Activated CD4-positive, alpha-beta T cell treated with anti-CD3 and anti-CD28 coated beads, Interleukin-2, amount 50 U/mL, for 24 hours (primary cell): ENCODE data around the gene RXRG.

Experiments
- DNase-seq, 2 donors: peaks; one replicate each; pipeline ENCODE4 v3.0.0-alpha.2; 2020; ENCODE audit warnings: low read depth in 1 of 2, low spot score in 1 of 2

Gene RXRG

DNA sequence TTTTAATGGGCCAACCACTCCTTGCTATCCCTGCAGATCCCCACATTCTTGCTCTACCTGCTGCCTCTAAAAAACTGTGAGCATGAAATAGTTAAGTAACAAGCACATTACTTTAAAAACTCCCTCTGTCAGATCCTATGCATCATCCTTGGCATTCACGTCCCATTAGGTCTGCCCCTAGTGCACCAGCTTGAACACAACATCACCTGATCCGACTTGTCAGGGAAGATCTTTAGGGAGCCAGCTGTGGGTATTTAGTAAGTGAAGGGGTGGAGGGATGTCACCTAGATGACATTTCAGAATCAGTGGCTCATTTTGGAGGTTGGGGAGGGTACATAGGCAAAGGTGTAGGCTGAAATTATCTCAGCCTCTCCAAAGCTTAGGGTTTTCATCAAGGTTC is 33.5 kb downstream of the RXRG start:
- DNase-seq: no peak

DNA sequence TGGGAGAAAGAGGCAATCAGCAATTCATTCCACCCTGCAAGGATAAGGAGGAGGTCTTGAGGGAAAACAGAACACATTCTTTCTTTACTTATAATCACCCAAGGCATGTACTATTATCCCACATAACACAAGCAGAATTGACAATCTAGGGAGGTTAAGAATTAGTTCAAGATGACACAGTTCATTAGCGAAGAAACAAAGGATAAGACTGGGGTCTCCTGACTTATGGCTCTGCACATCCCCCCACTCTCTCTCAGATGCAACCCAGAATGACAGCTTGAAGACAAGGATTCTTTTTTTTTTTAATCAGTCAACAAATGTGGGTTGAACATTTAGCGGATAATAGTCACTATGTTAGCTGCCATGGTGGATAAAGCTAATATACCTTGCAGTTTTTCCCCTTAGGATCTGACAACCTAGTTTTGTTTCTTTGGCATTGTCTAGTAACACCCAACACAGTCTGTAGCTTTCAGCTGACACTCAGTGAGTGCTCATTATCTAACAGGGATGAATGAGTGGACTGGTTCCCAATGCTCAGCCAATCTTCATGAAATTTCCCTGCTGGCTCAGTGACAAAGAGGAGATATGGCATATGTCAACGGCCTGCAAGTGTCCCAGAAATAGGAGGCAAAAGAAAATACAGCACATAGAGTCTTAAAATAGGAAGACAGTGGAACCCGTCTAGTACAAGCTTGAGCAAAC is 35.1 kb downstream of the RXRG start:
- DNase-seq: no peak

DNA sequence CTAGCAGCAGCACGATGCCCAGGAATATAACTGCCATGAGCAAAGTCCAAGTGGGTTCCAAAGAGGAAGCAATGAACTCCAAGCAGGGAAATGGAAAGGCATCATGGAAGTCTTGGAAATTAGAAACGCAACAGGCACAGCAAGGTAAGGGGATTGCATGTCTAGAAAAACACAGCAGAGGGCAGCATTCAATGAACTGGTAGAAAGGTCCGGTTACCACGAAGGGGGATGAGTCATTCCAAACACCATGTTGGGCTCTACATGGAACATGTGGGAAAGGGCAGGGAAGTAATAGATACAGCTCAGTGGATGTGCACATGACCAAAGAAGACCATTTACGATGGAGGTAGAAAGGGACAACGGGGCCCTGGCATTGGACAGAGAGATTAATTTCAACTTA is 36.4 kb downstream of the RXRG start:
- DNase-seq: no peak

DNA sequence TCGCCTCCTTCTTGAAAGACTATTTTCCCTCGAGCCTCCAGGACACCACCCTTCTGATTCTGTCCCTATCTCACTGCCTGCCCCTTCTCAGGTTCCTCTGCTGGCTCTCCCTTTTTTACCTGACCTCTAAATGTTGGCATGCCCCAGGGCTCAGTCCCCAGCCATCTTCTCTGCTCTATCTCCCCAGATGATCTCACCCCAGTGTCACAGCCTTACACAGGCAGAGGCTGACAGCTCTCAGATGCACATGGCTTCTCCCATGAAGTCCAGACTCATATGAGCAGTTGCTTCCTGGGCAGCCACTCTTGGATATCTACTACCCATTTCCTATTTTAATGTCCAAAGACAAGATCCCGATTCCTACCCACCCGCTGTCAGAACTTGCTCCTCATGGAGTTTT is 37.5 kb downstream of the RXRG start:
- DNase-seq: no peak

DNA sequence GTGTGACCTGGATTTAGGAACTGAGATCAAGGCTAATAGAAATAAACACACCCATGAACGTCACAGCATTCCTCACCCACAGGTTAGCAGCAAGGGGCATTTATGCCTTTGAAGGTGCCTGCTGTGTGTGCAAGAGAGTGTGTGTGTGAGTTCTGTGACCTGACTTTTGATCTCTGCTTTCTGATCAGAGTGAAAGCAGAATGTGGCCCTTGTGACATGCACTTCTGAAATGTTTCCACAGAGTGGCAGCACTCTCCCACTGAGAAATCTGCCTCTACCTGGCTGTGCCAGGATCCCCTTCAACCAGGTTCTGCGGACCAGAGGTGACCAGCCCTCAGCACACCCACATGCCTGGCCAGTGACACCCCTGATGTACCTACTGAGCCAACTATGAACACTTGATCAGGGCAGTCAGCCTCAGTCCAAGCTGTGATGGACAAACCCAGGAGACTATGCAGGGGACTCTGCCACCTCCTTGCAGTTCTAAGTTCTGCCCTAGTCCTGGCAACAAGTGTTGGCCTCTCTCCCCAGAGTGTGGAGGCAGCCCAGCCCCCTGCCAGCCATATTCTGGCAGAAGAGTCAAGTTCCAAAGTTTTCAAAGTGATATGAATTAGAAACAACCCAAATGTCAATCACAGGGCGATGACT is 41.0 kb downstream of the RXRG start:
- DNase-seq: peak in 1 of 2 donors; percentile 8

DNA sequence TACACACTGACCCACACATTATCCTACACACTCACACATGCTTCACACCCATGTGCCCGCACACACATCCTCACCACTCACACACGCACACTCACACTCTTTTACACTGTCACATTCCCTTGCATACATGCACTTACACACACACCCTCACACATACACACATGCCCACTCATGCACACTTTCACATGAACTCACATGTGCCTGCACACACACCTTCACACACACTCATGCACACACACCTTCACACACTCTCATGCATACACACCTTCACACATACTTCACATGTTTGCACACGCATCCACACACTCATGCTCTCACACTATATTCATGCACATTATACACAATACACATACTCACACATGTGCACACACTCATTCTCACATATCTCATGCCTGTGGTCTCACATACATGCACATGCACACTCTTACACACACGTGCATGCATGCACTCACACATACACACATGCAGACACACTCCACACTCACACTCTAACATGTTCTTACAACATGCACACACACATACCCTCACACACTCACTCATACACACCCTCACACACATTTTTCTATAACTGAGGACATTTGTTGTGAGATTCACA is 42.3 kb downstream of the RXRG start:
- DNase-seq: no peak

DNA sequence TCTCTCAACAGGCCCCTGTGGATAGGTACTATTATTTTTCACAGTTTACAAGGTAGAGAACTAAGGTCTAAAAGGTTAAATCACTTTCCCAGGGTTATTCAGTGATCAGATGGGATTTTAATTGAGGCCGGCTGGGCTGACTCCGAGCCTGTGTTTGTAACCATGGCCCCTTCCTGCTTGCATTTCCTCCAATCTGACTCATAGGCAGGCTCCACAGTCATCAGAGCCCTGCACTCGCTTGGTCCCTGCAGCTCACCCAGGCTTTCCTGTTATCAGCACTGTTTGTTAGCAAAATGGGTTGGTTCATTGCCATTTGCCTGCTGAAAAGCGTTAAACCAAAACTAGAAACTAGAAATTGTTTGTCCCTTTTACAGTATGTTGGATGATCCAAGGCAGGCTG is 47.0 kb downstream of the RXRG start:
- no peak for DNase-seq

DNA sequence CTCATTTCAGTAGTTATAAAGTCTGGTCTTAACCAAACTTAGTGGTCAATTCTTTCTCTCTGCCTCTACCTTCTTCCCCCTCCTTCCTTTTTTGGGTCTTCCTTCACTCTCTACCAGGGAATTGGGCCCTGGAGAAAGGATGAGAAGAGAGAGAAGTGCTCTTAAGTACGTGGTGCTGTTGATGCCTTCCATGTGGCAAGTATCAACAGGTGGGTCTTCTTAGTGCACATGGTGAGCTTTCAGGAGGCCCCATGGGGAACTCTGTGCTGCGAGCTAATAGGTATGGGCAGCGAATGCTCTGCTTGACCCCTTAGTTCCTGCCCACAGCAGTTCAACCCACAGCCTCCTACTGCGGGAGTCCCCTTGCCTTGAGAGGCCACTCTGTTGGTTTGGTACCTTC is 49.0 kb downstream of the RXRG start:
- DNase-seq: no peak

DNA sequence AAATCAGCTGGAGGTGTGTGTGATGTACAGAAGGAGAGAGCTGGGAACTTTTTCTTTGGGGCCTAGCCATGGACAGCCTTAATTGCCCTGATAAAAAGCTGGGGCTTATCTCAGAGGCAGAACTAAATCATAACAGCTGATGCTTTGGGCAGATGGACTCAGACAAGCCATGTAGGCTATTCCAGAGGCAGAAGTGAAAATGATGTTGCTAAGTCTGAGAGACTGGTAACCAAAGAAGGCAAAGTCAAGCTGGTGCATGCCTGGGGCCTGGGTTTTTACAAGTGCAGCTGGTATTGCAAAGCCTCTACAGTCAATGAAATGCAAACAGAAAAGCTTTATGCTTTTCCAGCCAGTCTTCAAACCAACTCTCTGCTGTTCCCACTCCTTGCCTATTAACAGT is 49.4 kb downstream of the RXRG start:
- no peak for DNase-seq

DNA sequence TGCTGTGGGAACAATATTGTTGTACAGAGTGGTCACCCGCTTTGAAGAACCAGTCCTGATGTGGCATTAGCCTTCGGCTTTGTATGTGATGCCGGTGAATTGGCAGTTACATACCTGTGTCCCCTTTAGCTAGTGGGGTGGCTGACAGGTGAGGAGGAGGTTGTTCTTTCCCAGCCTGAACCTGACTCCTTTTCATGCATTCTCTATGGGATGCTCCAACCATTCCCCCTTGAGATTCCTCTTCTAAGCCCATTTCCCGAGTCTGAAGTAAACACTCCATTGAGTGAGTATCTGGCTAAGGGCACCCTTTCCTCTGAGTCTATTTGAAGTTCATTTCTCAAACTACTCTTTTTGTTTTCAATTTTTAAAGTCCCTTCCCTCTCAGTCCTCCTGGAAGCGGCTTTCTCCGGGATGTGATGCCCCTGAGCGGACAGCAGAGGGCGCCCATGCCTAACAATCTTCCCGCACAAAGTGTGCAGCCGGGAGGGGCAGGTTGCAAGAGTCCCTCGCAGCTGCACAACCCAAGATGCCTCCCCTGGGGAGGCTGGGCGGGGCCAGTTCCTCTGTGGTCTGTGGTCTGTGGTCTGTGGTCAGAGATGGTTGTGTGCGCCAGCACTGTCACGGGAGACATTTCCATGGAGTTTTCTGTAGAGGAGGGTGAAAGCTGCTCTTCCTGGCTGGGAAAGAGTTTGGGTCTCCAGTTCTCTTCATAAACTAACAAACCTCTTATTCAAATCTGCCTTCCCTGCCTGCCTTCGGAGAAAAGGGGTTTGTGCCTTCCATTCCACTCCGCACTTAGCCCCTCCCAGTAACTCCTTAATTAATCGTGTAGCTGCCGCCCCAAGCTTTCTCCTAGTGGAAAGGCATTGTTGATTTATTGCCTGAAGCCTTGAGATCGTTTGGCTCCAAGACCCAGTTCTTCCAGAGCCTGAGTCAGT is 52.0 kb downstream of the RXRG start:
- DNase-seq: peak; percentile 65 to 82

DNA sequence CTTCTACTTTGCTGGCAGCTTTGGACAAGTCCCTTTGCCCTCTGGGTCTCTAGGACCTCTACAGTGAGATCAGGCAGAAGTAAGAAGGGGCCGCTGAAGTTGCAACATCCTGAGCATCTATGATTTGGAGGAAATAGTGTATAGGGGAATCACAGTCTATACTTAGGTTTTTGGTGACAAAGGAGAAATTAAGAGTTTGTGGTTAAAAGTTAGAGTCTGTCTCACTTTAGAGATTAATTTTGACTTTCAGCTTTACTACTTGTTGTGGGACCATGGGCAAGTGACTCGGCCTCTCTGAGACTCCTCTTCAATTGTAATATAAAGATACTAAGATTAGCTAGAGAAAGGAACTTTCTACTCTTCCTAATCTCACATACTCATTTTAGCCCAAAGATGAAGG is 55.3 kb downstream of the RXRG start:
- DNase-seq: no peak

DNA sequence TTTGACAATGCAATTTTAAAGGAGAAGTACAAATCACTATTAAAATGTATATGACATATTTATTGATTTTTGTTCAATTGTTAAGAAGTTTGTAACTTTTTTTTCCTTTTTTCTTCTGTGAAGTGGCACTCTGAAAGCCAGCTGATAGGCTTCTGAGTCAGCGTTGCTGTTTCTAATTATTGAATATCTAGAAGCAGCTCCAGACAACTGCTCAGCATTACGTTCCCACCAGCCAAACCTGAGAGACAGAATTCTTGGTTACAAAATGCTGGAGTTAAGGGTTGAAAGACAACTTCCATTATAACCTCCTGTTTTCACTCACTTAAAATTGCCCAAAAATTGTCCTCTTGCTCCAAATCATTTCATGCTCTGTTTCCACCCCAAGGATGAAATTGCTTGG is 57.0 kb downstream of the RXRG start:
- DNase-seq: no peak

DNA sequence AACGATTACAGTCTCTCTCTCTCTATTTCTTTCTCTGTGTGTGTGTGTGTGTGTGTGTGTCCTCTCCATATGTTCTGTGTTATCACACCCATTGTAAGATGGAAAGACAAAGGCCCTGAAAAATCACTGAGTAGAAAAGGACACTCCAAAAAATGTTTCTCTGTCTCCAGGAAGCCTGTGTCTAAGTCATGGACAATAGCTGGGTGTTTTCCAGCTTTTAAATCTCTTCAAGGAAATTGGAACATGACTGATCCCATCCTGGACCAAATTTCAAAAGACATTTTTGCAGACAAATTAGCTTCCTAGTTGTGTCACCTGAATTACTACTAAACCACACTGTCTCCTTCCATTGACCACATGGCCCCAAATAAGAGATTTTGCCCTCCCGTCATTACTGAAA is 57.4 kb downstream of the RXRG start:
- no peak for DNase-seq

DNA sequence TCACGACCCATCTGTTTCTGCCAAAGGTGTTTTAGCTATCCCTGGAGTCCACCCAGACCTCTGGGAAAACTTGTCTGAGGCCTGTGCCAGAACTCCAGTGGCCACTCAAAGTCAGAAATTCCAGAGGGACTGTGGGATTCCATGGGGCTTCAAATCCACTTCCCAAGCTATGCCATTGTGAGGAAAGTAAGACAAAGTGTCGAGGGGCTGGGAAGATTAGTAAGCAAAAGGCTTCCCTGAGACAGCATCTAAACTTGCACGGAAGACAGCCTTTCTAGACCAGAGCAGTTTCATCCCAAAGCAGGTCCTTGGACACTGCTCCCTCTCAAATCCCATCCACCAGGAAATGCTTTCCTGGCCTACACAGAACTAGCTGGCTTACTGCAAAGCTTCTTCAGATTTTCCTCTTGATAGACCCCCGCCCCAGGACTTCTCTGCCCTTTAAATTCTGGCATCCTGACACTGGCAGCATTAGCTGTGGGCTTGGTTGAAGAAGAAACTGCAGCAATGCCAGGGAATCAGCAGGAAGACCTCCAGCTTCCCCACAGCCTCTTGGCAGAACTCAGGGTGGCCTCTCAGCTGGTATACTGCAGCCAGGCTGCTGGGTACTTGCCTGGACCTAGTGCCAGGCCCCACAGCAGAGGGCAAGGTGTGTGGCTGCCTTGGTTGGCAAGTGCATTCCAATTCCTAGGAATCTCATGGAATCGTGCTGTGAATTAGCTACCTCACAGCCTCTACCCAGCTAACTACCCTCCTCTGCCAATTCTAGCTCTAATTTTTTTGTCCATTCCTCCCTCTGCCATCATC is 61.1 kb downstream of the RXRG start:
- no peak for DNase-seq

DNA sequence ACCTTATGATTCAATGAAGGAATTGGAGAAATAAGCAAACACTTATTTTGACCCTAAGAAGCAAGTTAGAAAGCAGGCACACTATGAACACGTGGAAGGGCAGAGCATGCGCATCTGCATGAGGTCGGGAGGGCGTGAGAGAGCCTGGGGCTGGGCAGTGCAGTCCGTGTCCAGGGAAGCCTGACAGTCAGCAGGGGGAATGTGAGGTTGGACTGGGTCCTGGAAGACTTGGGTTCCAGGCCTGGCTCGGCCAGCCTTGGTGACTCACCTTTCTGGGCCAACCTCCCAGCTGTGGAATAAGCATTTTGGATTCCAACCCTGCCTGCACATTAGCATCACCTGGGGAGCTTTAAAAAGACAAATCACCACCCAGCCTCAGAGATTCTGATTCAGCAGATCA is 61.9 kb downstream of the RXRG start:
- DNase-seq: no peak

DNA sequence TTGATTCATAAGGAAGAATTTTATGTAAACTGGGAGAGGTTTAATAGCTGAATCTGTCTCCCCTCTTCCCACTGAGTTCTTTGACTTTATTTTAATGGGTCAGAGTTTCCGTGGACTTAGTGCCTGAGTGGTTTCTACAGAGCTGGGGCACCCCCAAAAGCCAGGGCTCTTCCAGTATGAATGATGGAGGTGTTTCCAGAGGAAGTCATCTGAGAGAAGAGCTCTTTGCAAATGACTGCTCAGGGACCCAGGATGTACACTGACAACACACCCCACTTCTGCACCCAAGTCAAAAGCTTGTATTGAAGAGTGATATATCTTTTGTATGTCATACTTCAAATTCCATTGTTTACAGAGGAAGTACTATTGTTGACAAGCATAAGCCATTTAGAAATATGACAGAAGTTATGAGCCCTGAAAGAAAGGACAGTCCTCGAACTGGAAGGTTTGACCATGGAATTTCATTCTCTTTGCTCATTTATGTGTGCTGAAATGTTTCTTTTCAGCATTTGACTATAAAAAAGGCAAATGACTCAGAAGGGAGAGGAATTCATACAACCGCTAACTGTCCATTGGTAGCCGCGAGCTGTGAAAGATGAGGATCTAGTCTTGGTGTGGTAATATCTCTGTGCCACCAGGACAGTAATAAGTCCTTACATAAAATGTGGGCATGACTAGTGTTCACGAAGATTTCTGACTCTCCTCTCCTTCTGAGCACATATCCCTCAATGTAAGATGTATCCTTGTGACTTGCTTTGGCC is 63.0 kb downstream of the RXRG start:
- DNase-seq: no peak

DNA sequence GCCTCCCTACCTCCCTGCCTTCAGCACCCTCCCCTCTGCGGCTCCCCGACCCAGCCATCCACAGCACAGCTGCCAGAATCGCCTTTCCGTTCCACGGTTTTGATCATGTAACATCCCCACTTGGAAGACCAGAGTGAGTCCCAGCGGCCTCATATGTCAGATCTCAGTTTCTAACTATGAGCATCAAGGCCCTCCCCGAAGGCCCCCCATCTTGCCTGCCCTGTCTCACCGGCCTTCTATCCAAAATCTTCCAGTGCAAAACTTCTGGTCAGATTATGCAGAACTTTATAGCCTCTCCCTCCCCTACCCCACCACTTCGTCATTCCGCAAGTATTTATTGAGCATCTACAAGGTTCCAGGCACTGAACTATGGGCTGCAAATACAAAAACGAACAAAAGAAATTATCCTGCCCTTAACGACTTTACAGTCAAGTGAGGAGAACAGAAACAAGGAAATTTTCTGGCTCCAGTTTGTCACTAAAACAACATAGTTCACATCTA is 68.1 kb downstream of the RXRG start:
- DNase-seq: no peak

DNA sequence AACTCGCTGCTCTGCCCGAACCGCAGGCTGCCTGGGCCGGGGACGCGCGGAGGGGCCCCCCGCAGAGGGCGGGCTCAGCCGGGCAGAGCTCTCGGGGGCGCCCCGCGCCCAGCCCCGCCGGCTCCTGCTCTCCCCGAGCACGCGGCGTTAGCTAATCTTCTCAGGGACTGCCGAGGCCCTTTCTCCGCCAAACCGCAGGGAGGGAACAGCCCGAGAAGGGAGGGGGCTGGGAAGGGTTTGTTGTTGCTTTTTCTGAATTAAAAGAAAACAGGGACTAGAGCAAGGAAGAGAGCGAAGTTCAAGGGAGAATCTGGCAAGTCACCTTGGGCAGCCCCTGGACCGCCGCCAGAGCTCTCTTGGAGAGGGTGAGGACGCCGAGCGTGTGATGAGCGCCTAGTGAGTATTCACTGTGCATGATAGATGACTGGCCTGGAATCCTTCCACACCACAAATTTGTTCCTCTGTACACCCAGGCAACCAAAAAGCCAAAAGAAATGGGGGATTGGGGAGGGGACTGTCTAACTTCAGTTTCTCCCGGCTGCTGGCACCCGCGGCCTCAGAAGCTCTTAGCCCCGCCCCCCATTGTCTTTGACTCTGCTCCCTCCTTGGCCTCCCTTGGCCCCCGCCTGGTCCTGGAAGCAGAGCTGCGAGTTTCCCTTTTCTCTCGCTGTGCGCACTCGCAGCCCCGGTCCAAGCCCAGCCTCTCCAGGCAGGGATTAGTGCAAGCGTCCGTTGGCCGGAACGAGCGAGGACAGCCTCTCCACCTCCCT is 68.7 kb downstream of the RXRG start:
- no peak for DNase-seq

DNA sequence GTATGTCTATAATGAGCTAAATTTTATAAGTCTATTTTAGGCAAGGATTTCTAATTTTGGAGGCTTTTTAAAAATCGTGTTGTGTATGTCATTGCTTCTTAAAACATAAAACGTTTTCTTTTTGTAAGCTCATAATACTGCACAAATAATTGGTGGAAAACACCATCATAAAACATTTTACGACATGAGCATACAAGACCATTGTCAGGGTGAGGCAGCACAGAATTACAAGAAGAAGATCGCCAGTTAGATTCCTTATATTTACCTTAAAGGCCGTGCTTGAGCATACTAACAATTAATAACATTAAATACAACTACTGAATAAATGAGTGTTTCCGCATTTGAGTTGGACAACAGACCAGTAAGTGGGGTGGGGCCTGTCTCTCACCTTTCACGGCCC is 69.3 kb downstream of the RXRG start:
- DNase-seq: no peak
